PC-3 (cell line): ENCODE data around the gene TGM4. TPM values are rescaled to one million over a fixed set of nuclear protein-coding genes. Genes with fewer than 3 reads are reported as not detected.

Experiments
- ATAC-seq: fragments of 200-7000 bp; cut with Tn5 transposase; 2 replicates; pipeline ENCODE4 v1.9.1; 2020; ENCODE audit warnings: mild to moderate bottlenecking, moderate library complexity
- BruUV-seq: library from RNA; stranded (reverse); fragments of 400-500 nt; replicated peaks from 2 replicates; lab custom pipeline; 2021; lab: Mats Ljungman, UMichigan
- CTCF ChIA-PET: fragments of 300-600 bp; sonication (Branson Sonifier 250); formaldehyde crosslinking; loops from one replicate; lab custom pipeline; 2022; ENCODE audit warnings: antibody characterized with exemption; lab: Charles Lee
- POLR2A ChIA-PET: fragments of 300-600 bp; sonication (Branson Sonifier 250); formaldehyde crosslinking; loops from one replicate; lab custom pipeline; 2022; ENCODE audit warnings: antibody characterized with exemption; ENCODE audit not compliant: unreplicated experiment; lab: Charles Lee
- DNase-seq: peaks from one replicate; pipeline ENCODE4 v3.0.0-alpha.2; 2015
- H2AFZ ChIP-seq: fragments of 300-600 bp; sonication (generic); 2 replicates; pipeline ENCODE4 v1.6.0; 2016; ENCODE audit warnings: antibody characterized with exemption, low read length
- H3F3A ChIP-seq: fragments of 300-600 bp; sonication (generic); one replicate; pipeline ENCODE4 v1.6.0; 2017; ENCODE audit warnings: antibody characterized with exemption, low read length, control low read depth, mild to moderate bottlenecking; ENCODE audit not compliant: unreplicated experiment
- H3K27ac ChIP-seq: fragments of 300-600 bp; sonication (generic); 2 replicates; pipeline ENCODE4 v1.5.1; 2016; ENCODE audit warnings: mild to moderate bottlenecking, low read length
- H3K27me3 ChIP-seq: fragments of 300-600 bp; sonication (generic); 2 replicates; pipeline ENCODE4 v1.6.1; 2016; ENCODE audit warnings: low read length, mixed read lengths
- H3K36me3 ChIP-seq: fragments of 300-600 bp; sonication (generic); 2 replicates; pipeline ENCODE4 v1.6.1; 2016; ENCODE audit warnings: low read depth, mixed run types, low read length, mixed read lengths
- H3K4me1 ChIP-seq: fragments of 300-600 bp; sonication (generic); 2 replicates; pipeline ENCODE4 v1.5.1; 2016; ENCODE audit warnings: low read length; ENCODE audit not compliant: insufficient read depth
- H3K4me2 ChIP-seq: fragments of 300-600 bp; sonication (generic); 2 replicates; pipeline ENCODE4 v1.6.0; 2016; ENCODE audit warnings: low read length
- H3K4me3 ChIP-seq: fragments of 300-600 bp; sonication (generic); 2 replicates; pipeline ENCODE4 v1.5.1; 2016; ENCODE audit warnings: mild to moderate bottlenecking, low read length, mixed read lengths
- H3K79me2 ChIP-seq: fragments of 300-600 bp; sonication (generic); 2 replicates; pipeline ENCODE4 v1.6.1; 2017; ENCODE audit warnings: low read length, mixed read lengths
- H3K9ac ChIP-seq: fragments of 300-600 bp; sonication (generic); 2 replicates; pipeline ENCODE4 v1.6.0; 2016; ENCODE audit warnings: mild to moderate bottlenecking, low read length
- H3K9me2 ChIP-seq: fragments of 300-600 bp; sonication (generic); replicated peaks from 2 replicates; pipeline ENCODE4 v1.6.1; 2016; ENCODE audit warnings: mixed run types, low read length, mixed read lengths
- H3K9me3 ChIP-seq: fragments of 300-600 bp; sonication (generic); 2 replicates; pipeline ENCODE4 v1.6.1; 2016; ENCODE audit warnings: low read length, mixed read lengths
- H4K20me1 ChIP-seq: fragments of 300-600 bp; sonication (generic); 2 replicates; pipeline ENCODE4 v1.6.1; 2016; ENCODE audit warnings: low read length, mixed read lengths
- CTCF ChIP-seq: fragments of 300-600 bp; sonication (generic); conservative IDR thresholded peaks from 2 replicates; pipeline ENCODE4 v1.5.1; 2017; ENCODE audit warnings: antibody characterized with exemption, low read depth, mild to moderate bottlenecking, low read length
- EZH2 ChIP-seq: fragments of 300-600 bp; sonication (generic); IDR thresholded peaks from one replicate; pipeline ENCODE4 v1.6.1; 2017; ENCODE audit warnings: antibody characterized with exemption, mild to moderate bottlenecking, low read length; ENCODE audit not compliant: unreplicated experiment
- EZH2phosphoT487 ChIP-seq: fragments of 300-600 bp; sonication (generic); IDR thresholded peaks from 2 replicates; pipeline ENCODE4 v1.6.1; 2018; ENCODE audit warnings: mild to moderate bottlenecking, antibody characterized with exemption, low read length, borderline replicate concordance
- intact Hi-C: fragments of 100-400 bp; cut with micrococcal nuclease; formaldehyde crosslinking; loops from 2 replicates; pipeline ENCODE4 v1.9.0; 2023
- total RNA-seq: library from RNA; depleted of rRNA; stranded (reverse); fragments of >200 nt; gene quantifications from 2 replicates; pipeline ENCODE4 v1.2.3, GENCODE V29; 2014

Gene TGM4
- total RNA-seq, 1 experiment from 2014 or later = 1.2 TPM

- intact Hi-C loops = no loop called here
- Histone ChIP-seq H4K20me1 (no peaks in the 10 kb centered on the region), H3K9me2 (no peaks in the 10 kb centered on the region), H3K4me3 (no peak overlapping the region), H3K4me2 (no peak overlapping the region), H3K27me3 (no peaks in the 10 kb centered on the region), H3K4me1 (peaks cover 35% of the 10 kb centered on the region), H3F3A (no peaks in the 10 kb centered on the region), H3K27ac (no peak overlapping the region), H3K79me2 (no peaks in the 10 kb centered on the region), H3K9ac (no peak overlapping the region), H3K9me3 (no peaks in the 10 kb centered on the region), H3K36me3 (no peaks in the 10 kb centered on the region), H2AFZ (no peak overlapping the region)
- ChIA-PET CTCF (no interaction called here), POLR2A (no interaction called here)
- DNase-seq = no peak
- no peak for ATAC-seq
- TF ChIP-seq EZH2phosphoT487 (no peak), EZH2 (no peak)
- BruUV-seq = no TSS peak
Measured at GRCh38 chr3:44890258-44890657, 15.8 kb downstream of the TGM4 start.

GRCh38 chr3:44890852-44891251 is 16.4 kb downstream of the TGM4 start:
- H3K9me3 ChIP-seq = no peaks in the 10 kb centered on the region
- TF ChIP-seq EZH2phosphoT487 (no peak), EZH2 (no peak)
- no peak overlapping the region for H3K9ac ChIP-seq
- no peaks in the 10 kb centered on the region for H3K79me2 ChIP-seq
- H3K4me2 ChIP-seq = no peak overlapping the region
- no TSS peak for BruUV-seq
- ATAC-seq (no peak), DNase-seq (no peak)
- H3F3A ChIP-seq = no peaks in the 10 kb centered on the region
- no peaks in the 10 kb centered on the region for H3K36me3 ChIP-seq
- intact Hi-C loops = no loop called here
- CTCF ChIA-PET = no interaction called here
- POLR2A ChIA-PET = no interaction called here
- no peak overlapping the region for H2AFZ ChIP-seq
- H4K20me1 ChIP-seq = no peaks in the 10 kb centered on the region
- H3K4me1 ChIP-seq = peaks cover 31% of the 10 kb centered on the region
- H3K27ac ChIP-seq = no peak overlapping the region
- no peaks in the 10 kb centered on the region for H3K27me3 ChIP-seq
- no peaks in the 10 kb centered on the region for H3K9me2 ChIP-seq
- no peak overlapping the region for H3K4me3 ChIP-seq

- peak overlapping the region; percentile 68 for H3K27ac ChIP-seq
Measured at GRCh38 chr3:44892689-44893088, 18.3 kb downstream of the TGM4 start.

More at GRCh38 chr3:44892689-44893088, 18.3 kb downstream of the TGM4 start:
- no peak overlapping the region for H3K4me3 ChIP-seq
- H3K36me3 ChIP-seq = no peaks in the 10 kb centered on the region
- no peaks in the 10 kb centered on the region for H3K9me2 ChIP-seq
- peak overlapping the region; percentile 5 for H3K4me2 ChIP-seq
- intact Hi-C loops = no loop called here
- no peaks in the 10 kb centered on the region for H3K27me3 ChIP-seq
- no peaks in the 10 kb centered on the region for H3K9me3 ChIP-seq
- CTCF ChIA-PET = interaction anchor here (0.6 kb wide), 1 partner anchor 16 kb away, joined by 4 read pairs; no protein-coding TSS in a partner anchor
- H4K20me1 ChIP-seq = no peaks in the 10 kb centered on the region
- POLR2A ChIA-PET = no interaction called here
- no peaks in the 10 kb centered on the region for H3K79me2 ChIP-seq
- peaks cover 13% of the 10 kb centered on the region for H3K4me1 ChIP-seq
- ATAC-seq (peak; percentile 45), DNase-seq (peak; percentile 39)
- H2AFZ ChIP-seq = no peak overlapping the region
- TF ChIP-seq EZH2phosphoT487 (no peak), CTCF (no peak), EZH2 (no peak)
- H3K9ac ChIP-seq = no peak overlapping the region
- no peaks in the 10 kb centered on the region for H3F3A ChIP-seq
- BruUV-seq = no TSS peak
